ENCODE measurements around the gene XRCC5.

Gene XRCC5

GRCh38 chr2:216221811-216222210, 112.7 kb downstream of the XRCC5 start:
- peak; percentile 33 for DNase-seq (ENCODE audit: low read depth)
- TF ChIP-seq CTCF (conservative IDR thresholded peaks at IDR 0.05; ENCODE audit: low read length): no peak
- no peak overlapping the region for H3K4me3 ChIP-seq (ENCODE audit: low read length)

DNA sequence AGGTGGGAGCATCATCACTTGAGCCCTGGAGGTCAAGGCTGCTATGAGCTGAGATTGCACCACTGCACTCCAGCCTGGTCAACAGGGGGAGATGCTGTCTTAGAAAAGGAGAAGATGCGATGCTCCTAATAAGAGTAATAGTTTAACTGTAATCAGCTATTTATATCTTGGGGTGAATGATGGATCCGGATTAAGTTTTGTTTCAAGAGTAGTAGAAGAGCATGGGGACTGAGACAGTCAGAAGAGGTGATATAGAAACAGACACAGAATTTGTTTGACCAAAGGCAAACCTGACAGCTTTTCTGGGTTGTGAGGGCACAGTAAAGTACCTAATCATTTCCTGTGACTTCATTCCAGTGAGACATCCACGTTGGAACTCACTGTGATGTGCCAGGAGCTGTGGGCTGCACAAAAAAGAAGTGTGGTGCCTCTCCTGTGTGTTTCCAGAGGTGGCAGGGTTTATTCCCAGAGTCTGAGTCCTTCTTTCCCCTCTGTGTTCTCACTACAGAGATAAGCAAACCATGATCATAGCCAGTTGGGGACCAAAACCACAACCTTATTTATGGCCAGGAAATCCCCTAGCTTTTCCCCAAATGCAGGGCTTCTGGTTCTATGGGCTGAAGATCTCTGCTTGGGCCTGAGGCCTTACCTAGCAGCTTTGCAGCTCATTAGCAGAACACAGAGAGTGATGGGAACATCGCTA, 113.7 kb downstream of the XRCC5 start:
- H3K4me3 ChIP-seq (ENCODE audit: low read length): no peak overlapping the region
- DNase-seq (ENCODE audit: low read depth): peak; percentile 41
- TF ChIP-seq CTCF (conservative IDR thresholded peaks at IDR 0.05; ENCODE audit: low read length): peak; percentile 58

- DNase-seq (ENCODE audit: low read depth): no peak
- no peak overlapping the region for H3K4me3 ChIP-seq (ENCODE audit: low read length)
- no peak for TF ChIP-seq CTCF (conservative IDR thresholded peaks at IDR 0.05; ENCODE audit: low read length)
Measured at GRCh38 chr2:216224388-216224787, 115.2 kb downstream of the XRCC5 start.

- no peak for DNase-seq (ENCODE audit: low read depth)
- no peak for TF ChIP-seq CTCF (conservative IDR thresholded peaks at IDR 0.05; ENCODE audit: low read length)
- no peak overlapping the region for H3K4me3 ChIP-seq (ENCODE audit: low read length)
Measured at GRCh38 chr2:216229277-216229914, 120.2 kb downstream of the XRCC5 start.

- DNase-seq (ENCODE audit: low read depth): no peak
- H3K4me3 ChIP-seq (ENCODE audit: low read length): no peak overlapping the region
- TF ChIP-seq CTCF (conservative IDR thresholded peaks at IDR 0.05; ENCODE audit: low read length): no peak
Measured at GRCh38 chr2:216231867-216232266, 122.7 kb downstream of the XRCC5 start.

GRCh38 chr2:216232721-216233120, 123.6 kb downstream of the XRCC5 start:
- no peak for TF ChIP-seq CTCF (conservative IDR thresholded peaks at IDR 0.05; ENCODE audit: low read length)
- no peak overlapping the region for H3K4me3 ChIP-seq (ENCODE audit: low read length)
- no peak for DNase-seq (ENCODE audit: low read depth)

All from AG10803 (cell line).